ENCODE measurements around the gene HSPB9. TPM values are rescaled to one million over a fixed set of nuclear protein-coding genes. Genes with fewer than 3 reads are reported as not detected.
"Not testable (repeated sequence)": the region's sequence is repeated elsewhere in the genome, so short reads cannot be mapped to it uniquely, and the experiment has no call there.

HSPB9 gene
- total RNA-seq, 2 donors from 2014 or later = not detected

DNA sequence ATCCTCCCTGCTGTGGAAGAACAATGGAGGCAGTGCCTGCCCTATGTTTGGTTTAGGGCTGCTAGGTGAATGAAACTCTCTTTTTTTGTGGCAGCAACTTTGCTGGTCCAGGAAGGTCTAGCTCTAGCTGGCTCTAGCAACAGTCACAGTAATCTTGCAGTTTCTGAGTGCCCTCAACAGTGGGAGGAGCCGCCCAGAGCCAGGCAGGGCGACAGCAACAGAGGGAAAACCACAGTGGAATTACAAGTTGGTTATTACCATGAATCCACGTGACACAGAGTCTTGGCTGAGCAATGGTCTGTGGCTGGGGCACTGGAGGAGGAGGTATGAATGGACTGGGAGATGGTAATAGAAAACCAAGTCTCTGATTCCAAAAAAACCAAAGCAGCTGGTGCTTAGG is 10.3 kb downstream of the HSPB9 start:
- peak; percentile 69 to 81 for DNase-seq
- intact Hi-C loops (cut with DNase I, micrococcal nuclease) = no loop called here
- ATAC-seq = peak; percentile 74

DNA sequence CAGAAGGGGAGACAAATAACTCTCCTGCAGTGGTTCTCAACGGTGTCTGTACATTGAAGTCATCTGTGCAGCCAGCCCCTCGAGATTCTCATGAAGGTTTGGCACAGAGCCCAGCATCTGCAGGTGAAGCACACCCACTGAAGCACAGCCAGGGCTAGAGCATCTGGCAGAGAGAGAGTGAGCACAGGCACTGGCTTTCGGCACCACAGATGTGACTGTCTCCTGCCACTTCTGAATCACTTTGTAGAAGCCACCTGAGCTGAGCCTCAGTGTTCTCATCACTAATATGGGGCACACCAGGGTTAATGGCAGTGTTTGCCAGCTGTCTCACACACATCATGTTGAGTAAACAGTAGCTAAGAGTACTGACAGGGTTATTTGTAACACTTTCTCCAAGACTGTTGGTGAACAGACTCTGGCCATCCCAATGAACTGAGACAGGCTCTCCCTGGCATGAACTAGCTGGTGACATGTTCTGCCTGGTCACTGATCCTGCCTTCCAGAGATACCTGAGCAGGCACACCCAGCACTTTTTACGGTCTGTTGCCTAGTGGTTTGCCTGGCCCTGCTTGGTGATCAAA is 10.9 kb downstream of the HSPB9 start:
- intact Hi-C loops (cut with DNase I, micrococcal nuclease) = no loop called here

DNA sequence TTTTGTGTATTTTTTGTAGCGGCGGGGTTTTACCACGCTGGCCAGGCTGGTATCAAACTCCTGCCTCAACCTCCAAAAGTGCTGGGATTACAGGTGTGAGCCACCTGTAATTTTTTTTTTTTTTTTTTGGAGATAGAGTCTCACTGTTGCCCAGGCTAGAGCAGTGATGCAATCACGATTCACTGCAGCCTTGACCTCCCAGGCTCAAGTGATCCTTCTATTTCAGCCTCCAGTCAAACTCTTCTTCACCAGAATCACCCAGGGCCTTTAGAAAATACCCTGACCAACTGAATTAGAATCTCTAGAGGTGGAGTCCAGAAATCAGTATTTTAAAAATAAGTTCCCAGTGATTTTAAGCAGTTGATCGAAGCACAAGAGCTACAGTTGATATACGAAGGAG is 12.5 kb downstream of the HSPB9 start:
- intact Hi-C loops (cut with DNase I, micrococcal nuclease) = no loop called here
- ATAC-seq (no peak), DNase-seq (no peak)

More for the DNA sequence above, 10.9 kb downstream of the HSPB9 start:
- DNase-seq (peak; percentile 60), ATAC-seq (peak; percentile 51)

DNA sequence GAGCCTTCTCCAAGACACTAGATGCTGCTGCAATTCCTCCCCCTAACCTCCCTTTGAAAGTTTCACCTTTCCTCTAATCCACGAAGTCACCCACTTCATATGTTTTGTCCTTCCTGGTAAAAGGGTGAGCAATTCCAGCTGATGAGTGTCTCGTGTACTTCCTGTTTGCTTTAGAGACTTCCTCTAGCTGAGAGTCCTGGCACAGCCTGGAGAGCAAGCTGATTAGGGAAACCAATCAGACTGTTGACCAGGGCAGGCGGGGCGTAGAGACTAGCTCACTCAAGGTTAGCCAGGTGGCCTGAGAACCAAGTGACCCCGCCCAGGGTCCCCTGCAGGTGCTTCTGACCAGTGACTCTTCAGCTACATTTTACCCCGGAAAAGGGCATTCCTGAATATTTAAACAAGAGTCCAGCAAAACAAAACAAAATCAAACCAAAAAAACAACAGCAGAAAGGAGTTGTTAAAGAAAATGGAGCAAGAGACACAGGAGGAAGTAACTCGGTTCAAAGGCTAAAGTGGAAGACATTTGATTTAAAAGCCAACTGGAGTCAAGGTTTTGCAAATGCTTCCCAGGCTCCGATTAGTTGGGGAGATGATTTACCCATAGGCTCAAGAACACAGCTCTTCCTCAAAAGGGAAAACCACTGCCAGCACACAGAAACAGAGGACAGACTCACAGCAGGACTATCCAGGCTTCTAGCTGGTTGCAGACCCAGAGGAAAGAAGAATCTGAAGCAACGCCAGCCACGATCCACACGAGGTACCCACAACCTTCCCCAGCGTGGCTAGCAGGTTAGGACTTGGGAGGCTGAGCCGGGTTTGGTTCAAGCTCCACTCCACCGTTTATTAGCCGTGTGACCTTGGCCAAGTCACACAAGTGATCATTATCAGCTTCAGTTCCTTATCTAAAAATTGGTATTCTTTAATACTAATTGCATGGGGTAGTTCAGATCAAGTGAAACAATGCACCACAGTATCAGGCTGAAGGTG is 13.4 kb downstream of the HSPB9 start:
- intact Hi-C loops (cut with DNase I, micrococcal nuclease) = no loop called here
- peak; percentile 84 for ATAC-seq
- DNase-seq = peak; percentile 87 to 93

DNA sequence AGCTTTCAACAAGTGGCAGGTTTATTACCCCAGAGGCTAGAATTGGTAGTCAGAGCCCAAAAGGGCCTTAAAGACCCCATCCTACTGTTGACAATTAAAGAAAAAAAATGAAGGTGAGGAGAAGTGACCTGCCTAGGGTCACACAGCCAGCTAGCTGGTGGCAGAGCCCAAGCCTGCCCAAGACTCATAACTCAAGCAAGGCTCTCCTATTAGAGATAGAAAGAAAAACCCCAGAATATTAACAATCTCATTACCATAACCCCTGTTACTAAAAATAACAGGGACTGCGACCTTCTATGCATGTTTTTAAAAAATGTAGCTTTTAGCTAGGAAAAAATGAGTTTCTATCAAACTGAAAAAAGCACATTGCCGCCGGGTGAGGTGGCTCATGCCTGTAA is 14.0 kb downstream of the HSPB9 start:
- ATAC-seq (no peak), DNase-seq (no peak)
- intact Hi-C loops (cut with DNase I, micrococcal nuclease) = no loop called here

DNA sequence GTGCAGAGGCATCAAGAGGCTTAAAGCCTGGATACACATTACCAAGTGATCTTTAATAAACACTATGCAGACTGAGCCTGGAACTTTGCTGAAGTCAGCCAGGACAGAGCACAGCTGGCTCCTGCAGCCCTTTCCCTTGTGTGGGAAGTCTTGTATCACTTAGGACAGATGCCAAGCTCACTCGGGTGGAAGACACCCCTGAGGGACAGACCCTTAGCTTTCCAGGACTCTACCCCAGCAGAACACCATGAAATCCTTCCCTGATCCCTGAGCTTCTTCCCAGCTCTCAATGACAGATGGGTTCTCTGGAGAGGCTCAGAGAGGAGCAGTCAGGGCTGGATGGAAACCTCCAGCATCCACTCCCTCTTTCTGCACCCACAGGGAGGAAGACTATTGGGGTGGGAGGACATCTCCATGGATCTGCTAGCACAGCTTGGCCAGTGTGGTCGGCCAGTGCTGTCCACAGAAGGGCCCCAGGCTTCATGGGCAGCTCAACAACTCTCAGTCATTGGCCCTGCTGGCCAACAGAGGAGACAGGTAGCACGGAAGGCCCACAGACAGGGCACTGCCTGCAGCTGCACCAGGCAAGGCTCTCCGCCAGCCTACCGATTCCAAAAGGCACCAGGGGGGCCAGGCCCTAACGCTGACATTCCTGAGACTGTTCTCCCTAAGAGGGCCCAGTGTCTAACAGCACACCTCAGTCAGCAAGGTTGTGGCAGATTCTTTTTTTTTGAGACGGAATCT is 16.3 kb downstream of the HSPB9 start:
- no peak for ATAC-seq
- no peak for DNase-seq
- intact Hi-C loops (cut with DNase I, micrococcal nuclease) = no loop called here

DNA sequence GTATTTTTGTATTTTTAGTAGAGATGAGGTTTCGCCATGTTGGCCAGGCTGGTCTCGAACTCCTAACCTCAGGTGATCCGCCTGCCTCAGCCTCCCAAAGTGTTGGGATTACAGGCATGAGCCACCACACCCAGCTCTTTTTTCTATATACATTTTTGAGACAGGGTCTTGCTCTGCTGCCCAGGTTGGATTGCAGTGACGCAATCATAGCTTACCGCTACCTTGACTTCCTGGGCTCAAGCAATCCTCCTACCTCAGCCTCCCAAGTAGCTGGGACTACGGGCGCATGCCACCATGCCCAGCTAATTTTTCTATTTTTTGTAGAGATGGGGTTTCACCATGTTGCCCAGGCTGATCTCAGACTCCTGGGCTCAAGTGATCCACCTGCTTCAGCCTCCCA is 18.1 kb downstream of the HSPB9 start:
- ATAC-seq; DNase-seq; intact Hi-C loops (cut with DNase I, micrococcal nuclease): not testable (repeated sequence)

DNA sequence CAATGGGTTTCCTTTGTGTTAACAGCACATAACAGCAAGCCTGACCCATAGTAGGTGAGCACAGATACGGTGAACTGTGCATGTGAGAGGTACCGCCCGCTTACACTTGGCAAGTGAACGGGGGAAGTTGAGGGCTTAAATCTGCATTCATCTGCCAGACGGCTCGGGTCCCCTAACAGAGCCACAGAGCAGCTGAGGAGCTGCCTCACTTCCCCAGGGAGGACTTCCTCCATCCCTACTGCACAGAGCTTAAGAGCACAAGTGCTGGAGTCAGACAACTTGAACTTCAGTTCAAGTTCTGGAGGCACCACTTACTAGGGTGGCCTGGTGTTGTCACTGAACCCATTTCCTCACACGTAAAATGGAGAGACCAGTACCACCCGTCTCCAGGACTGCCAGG is 18.8 kb downstream of the HSPB9 start:
- ATAC-seq = no peak
- intact Hi-C loops (cut with DNase I, micrococcal nuclease) = no loop called here

DNA sequence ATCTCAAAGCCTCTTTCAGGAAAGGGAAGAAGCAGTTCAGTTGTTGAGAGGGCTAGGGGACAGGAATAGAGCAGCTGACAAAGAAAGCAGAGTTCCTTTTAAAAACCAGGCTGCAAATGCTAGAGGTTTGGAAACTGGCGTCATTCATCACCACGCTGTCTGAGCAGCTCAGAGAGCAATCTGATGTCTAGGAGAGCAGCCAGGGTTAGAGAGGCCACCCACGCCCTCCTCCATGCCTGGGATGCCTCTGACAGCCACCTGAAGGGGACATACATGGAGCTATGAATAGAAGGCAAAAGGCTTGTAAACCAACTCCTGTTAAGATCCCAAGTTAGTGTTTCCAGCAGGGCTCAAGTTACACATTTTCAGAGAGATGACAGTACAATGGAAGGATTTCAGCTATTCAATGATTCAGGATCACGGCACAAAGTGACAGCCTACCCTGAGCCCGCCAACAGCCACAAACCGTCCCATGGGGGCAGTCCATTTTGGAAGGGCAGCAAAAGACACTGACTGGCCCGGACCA is 19.8 kb downstream of the HSPB9 start:
- no peak for ATAC-seq
- intact Hi-C loops (cut with DNase I, micrococcal nuclease) = no loop called here
- no peak for DNase-seq

More for the DNA sequence above, 18.8 kb downstream of the HSPB9 start:
- no peak for DNase-seq

DNA sequence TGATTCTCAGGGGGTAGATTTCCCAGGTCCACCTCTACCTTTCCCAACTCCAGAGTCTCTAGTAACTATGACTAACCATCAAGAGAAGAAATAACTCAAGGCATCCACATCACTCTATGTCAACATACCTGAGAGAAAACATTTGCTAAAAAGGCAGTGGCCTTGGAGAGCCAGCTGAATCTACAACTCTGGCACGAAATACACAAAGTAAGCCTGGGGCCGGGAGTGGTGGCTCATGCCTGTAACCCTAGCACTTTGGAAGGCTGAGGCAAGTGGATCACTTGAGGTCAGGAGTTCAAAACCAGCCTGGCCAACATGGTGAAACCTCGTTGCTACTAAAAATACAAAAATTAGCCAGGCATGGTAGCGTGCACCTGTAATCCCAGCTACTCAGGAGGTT is 20.5 kb downstream of the HSPB9 start:
- intact Hi-C loops (cut with DNase I, micrococcal nuclease); DNase-seq: not testable (repeated sequence)
- ATAC-seq = peak; percentile 21

DNA sequence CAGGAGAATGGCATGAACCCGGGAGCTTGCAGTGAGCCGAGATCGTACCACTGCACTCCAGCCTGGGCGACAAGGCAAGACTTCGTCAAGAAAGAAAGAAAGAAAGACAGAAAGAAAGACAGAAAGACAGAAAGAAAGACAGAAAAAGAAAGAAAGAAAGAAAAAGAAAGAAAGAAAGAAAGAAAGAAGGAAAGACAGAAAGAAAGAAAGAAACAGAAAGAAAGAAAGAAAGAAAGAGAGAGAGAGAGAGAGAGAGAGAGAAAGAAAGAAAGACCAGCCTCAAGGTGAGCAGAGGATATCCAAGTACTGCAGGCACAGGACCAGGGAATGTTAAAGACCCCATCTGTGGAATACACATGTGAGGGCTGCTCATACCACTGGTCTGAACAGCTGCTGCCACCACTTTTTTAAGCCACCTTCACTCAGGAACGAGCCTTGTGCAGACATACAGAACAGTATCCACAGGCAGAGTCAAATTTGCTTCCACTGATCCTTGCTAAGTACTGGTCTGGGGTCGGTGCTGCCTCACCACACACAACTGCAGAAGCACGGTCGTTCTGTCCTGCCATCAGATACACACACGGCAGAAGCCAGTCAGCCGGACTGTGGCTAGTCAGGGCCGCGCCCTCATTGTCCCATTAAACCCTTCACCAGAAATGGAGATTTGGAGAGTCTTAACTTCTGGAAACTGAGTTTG is 24.5 kb downstream of the HSPB9 start:
- ATAC-seq (no peak), DNase-seq (no peak)
- intact Hi-C loops (cut with DNase I, micrococcal nuclease) = no loop called here

DNA sequence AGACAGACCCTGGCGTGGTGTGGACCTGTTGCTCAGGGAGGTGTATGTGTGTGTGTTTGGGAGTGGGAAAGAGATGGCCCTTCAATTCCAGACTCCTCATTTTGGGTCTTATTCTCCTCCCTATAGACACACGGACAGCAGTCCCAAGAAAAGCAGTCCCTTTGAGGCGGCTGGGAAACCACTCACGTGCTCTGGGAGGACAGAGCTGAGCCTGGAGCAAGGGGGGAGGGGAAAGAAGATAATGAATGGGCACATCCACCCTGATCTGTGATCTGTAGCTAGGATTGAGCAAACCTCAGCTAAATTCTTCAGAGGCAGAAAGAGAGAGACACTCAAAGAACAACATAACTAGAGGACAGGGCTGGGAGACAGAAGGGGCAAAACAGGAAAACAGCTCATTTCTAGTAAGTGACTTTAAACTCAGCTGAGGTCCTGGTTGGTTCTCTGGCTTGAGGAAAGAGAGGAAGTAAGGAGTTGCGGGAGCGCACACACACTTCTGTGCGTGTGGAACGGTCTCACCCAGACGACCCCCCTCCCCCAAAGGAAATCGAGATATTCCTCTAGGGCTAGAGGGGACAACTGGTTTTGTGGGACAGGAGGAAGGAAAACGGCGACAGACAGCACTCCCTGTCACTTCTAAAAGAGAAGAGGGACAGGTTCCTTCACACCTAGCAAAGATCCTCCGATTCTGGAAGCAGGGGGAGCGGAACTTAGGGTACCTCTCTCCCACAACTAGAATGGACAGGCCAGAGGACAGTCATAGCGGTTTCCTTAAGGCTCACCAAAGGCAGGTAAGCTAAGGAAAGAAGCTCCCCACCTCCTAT is 31.5 kb downstream of the HSPB9 start:
- DNase-seq (no peak), ATAC-seq (peak; percentile 27)
- intact Hi-C loops (cut with DNase I, micrococcal nuclease) = no loop called here

DNA sequence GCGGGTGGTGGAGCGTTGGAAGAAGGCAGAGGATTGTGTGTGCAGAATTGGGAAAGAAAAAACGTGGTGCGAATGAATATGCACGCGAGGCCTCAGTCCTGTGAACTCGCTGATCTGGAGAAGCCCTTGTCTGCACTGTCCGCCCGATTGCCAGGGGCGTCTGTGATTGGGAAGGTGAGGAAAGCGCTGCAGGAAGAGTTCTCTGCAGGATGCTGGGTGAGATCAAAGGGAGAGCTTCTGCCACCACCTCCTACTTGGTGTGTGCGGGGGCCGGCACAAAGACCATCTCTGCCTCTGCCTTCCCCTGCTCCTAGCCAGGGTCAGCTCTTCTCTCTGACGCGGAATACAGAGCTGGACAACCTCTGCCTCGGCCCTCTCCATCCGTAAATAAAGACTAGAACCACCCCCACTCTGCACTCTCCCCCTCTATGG is 33.0 kb downstream of the HSPB9 start:
- ATAC-seq (no peak), DNase-seq (no peak)
- intact Hi-C loops (cut with DNase I, micrococcal nuclease) = no loop called here

DNA sequence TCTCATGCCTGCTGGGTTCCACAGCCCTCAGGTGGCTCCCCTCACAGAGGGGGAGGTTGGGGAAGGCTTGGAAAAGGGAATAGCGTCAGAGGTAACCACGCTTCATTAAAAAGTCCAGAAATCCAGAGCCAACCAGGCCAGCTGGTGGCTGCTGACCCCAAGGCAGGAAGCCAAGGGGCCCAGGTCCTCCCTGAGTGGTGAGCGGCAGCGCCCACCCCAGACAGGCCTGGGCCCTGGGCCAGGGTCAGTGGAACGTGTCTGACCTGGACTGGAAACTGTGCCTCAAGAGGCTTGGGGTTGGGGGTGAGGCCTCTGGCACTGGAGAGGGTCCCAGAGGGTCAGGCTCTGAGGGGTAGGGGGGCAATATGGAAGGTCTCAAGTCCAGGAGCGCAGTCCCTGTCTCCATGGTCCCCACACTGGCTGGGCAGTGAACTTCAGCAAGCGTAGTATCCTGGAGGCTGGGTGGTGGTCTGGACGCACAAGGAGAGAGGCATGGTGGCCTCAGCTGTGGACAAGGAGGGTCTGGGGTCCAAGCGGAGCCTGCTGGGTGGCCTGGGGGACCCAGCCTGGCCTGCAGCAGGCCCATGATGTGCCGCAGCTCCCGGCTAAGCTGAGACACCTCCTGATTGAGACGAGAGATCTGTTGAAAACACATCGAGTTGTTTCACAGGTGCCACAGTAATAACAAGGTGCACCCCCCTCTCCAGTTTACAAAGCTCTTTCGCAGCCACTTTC is 37.4 kb downstream of the HSPB9 start:
- intact Hi-C loops (cut with DNase I, micrococcal nuclease) = no loop called here
- ATAC-seq = no peak

DNA sequence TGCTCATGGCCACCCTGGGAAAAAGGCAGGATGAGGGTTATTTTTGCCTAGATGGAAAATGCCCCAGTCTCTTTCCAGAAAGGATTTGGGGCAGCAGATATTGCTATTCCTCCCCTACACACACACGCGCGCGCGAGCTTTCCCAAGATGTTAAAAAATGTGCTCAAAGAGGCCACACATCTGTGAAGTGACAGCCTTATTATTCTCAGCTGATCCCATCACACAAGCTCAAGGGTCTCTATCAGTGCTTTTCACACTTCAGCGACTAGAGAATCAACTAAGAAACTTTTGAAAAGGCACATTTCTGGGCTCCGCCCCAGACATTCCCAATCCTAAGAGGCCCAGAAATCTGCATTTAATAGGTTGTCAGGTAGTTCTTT is 37.9 kb downstream of the HSPB9 start:
- DNase-seq (no peak), ATAC-seq (no peak)
- intact Hi-C loops (cut with DNase I, micrococcal nuclease) = no loop called here

More for the DNA sequence above, 37.4 kb downstream of the HSPB9 start:
- DNase-seq = no peak

DNA sequence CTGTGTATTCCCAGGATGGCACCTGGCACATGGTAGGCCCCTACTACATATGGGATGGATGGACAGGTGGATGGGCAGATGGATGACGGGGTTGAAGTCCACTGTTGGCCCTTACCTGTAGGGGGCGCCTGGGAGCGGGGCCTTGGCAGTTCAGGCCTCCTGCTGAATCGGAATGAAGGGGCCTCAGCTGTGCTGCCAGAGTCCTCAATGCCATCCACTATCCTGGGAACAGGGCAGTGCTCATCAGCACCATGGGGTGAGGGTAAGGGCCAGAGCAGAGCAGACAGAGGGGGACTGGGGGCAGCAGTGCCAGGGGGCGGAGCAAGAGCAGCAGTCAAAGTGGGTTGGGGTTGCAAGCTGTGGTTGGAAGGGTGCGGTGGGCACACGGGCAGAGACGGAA is 40.5 kb downstream of the HSPB9 start:
- intact Hi-C loops (cut with DNase I, micrococcal nuclease) = no loop called here
- ATAC-seq (peak; percentile 32), DNase-seq (no peak)

DNA sequence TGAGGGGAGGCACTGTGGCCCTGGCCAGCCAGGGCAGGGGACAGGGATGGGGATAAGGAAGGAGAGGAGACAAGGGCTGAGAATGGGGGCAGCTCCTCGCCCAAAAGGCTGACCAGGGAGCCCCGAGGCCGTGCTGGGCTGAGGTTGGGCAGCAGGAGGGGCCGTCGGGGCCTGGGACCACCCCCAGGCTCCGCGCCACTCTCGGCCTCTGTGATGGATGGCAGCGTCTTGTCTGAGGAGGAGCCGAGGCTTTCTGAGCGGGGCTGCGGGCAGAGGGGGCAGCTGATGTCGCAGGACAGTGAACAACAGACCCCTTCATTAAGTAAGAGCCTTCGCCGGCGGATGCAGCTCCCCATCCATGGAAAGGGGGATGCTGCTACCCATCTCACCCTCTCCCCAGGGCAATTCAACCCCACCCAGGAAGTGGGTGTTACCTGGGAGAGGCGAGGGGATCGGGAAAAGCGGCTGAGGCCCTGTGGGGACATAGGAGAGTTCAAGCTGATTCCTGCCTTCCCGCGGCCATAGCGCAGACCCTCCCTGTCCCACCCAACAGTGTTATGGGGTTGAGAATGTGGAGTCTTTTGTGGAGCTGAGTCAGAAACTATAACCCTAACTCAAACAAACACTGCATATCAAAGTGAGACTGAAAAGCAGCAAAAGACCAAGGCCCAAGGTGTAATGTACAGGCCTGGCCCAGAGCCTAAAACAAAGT is 41.2 kb downstream of the HSPB9 start:
- no peak for DNase-seq

More for the DNA sequence above, 41.2 kb downstream of the HSPB9 start:
- no peak for ATAC-seq
- intact Hi-C loops (cut with DNase I, micrococcal nuclease) = no loop called here

All from left colon (tissue), 2 donors.